ENCODE measurements around the gene MASP1. TPM values are rescaled to one million over a fixed set of nuclear protein-coding genes. Genes with fewer than 3 reads are reported as not detected.

MASP1 gene
- total and polyA plus RNA-seq, 4 donors = 0.88 to 6.0 (median 3.2) TPM

GRCh38 chr3:187277129-187277462, 14.4 kb downstream of the MASP1 start:
- H3K4me3 ChIP-seq (ENCODE audit: low read length in 2 of 2) = no peak overlapping the region
- H3K9me3 ChIP-seq (ENCODE audit: control insufficient read depth, low read length) = no peaks in the 10 kb centered on the region
- ATAC-seq (ENCODE audit: low FRiP score) (no peak), DNase-seq (no peak)
- intact Hi-C loops (cut with DNase I) = no loop called here
- H3K27me3 ChIP-seq (ENCODE audit: control insufficient read depth in 1 of 2, insufficient read depth in 2 of 2, low read length in 1 of 2) = no peaks in the 10 kb centered on the region
- no peak overlapping the region for H3K27ac ChIP-seq (ENCODE audit: low read depth in 1 of 2, low read length in 2 of 2)
- H3K4me1 ChIP-seq (ENCODE audit: control insufficient read depth in 1 of 2, insufficient read depth in 2 of 2, low read length in 2 of 2) = no peaks in the 10 kb centered on the region
- whole genome bisulfite sequencing, 2 donors = 75 to 91% methylated on average over 1 of the region's 1 CpG
- H3K36me3 ChIP-seq (ENCODE audit: control insufficient read depth in 1 of 2, insufficient read depth in 2 of 2, low read length in 1 of 2) = no peaks in the 10 kb centered on the region

GRCh38 chr3:187276397-187277128, 15.0 kb downstream of the MASP1 start:
- WGBS, 2 donors = 84 to 90% methylated on average over 7 of the region's 7 CpGs
- intact Hi-C loops (cut with DNase I) = no loop called here
- no peak for ATAC-seq (ENCODE audit: low FRiP score)

DNA sequence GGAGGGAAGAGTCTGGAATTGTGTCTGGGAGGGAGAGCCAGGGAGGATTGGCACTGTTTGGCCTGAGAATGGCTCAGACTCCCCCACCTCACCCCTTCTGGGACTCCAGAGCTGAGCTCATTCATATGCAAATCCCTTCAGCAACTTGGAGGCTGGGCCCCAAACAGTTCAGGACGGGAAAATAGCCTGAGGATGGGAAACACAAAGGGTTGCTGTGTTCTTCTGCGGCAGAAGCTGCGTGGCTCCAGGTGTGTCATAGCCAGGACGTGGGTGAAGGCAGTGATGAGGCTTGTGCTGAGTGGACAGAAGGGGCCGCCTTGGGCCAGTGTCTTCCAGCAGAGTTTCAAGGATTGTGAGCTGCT, 16.6 kb downstream of the MASP1 start:
- ATAC-seq (ENCODE audit: low FRiP score) (peak; percentile 37), DNase-seq (no peak)
- Histone ChIP-seq H3K27ac (ENCODE audit: low read depth in 1 of 2, low read length in 2 of 2) (no peak overlapping the region), H3K4me3 (ENCODE audit: low read length in 2 of 2) (no peak overlapping the region), H3K27me3 (ENCODE audit: control insufficient read depth in 1 of 2, insufficient read depth in 2 of 2, low read length in 1 of 2) (no peaks in the 10 kb centered on the region), H3K36me3 (ENCODE audit: control insufficient read depth in 1 of 2, insufficient read depth in 2 of 2, low read length in 1 of 2) (no peaks in the 10 kb centered on the region), H3K4me1 (ENCODE audit: control insufficient read depth in 1 of 2, insufficient read depth in 2 of 2, low read length in 2 of 2) (no peaks in the 10 kb centered on the region), H3K9me3 (ENCODE audit: control insufficient read depth, low read length) (no peaks in the 10 kb centered on the region)
- intact Hi-C loops (cut with DNase I) = no loop called here
- WGBS, 2 donors = 64 to 67% methylated on average over 5 of the region's 5 CpGs

More at GRCh38 chr3:187276397-187277128, 15.0 kb downstream of the MASP1 start:
- H3K9me3 ChIP-seq (ENCODE audit: control insufficient read depth, low read length) = no peaks in the 10 kb centered on the region
- no peak overlapping the region for H3K4me3 ChIP-seq (ENCODE audit: low read length in 2 of 2)
- no peaks in the 10 kb centered on the region for H3K36me3 ChIP-seq (ENCODE audit: control insufficient read depth in 1 of 2, insufficient read depth in 2 of 2, low read length in 1 of 2)
- no peak overlapping the region for H3K27ac ChIP-seq (ENCODE audit: low read depth in 1 of 2, low read length in 2 of 2)
- H3K4me1 ChIP-seq (ENCODE audit: control insufficient read depth in 1 of 2, insufficient read depth in 2 of 2, low read length in 2 of 2) = no peaks in the 10 kb centered on the region
- H3K27me3 ChIP-seq (ENCODE audit: control insufficient read depth in 1 of 2, insufficient read depth in 2 of 2, low read length in 1 of 2) = no peaks in the 10 kb centered on the region
- DNase-seq = no peak

GRCh38 chr3:187274315-187274976, 17.1 kb downstream of the MASP1 start:
- Histone ChIP-seq H3K27me3 (ENCODE audit: control insufficient read depth in 1 of 2, insufficient read depth in 2 of 2, low read length in 1 of 2) (no peaks in the 10 kb centered on the region), H3K4me3 (ENCODE audit: low read length in 2 of 2) (no peak overlapping the region), H3K36me3 (ENCODE audit: control insufficient read depth in 1 of 2, insufficient read depth in 2 of 2, low read length in 1 of 2) (no peaks in the 10 kb centered on the region), H3K27ac (ENCODE audit: low read depth in 1 of 2, low read length in 2 of 2) (no peak overlapping the region), H3K4me1 (ENCODE audit: control insufficient read depth in 1 of 2, insufficient read depth in 2 of 2, low read length in 2 of 2) (no peaks in the 10 kb centered on the region), H3K9me3 (ENCODE audit: control insufficient read depth, low read length) (peaks cover under 1% of the 10 kb centered on the region)
- DNase-seq (no peak), ATAC-seq (ENCODE audit: low FRiP score) (no peak)
- WGBS, 2 donors = 78 to 82% methylated on average over 6 of the region's 6 CpGs
- intact Hi-C loops (cut with DNase I) = no loop called here

DNA sequence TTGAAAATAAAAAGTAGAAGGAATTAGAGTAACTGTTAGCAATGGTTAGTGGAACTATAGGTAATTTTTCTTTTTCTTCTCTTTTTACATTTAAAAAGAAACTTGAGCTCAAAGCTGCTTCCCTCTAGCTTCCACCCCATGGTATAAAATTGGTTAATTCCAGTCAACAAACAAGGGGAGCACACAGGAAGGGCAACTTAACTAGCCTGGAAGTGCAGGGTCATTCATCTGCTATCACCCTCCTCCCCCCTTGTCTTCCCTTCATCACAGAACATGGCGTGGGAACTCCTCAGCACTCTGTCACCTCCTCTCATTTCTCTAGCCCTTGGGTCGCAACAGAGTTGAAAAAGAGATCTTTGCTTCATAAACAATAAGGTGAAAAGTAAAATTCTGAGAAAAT, 20.0 kb downstream of the MASP1 start:
- Histone ChIP-seq H3K27ac (ENCODE audit: low read depth in 1 of 2, low read length in 2 of 2) (no peak overlapping the region), H3K36me3 (ENCODE audit: control insufficient read depth in 1 of 2, insufficient read depth in 2 of 2, low read length in 1 of 2) (no peaks in the 10 kb centered on the region), H3K27me3 (ENCODE audit: control insufficient read depth in 1 of 2, insufficient read depth in 2 of 2, low read length in 1 of 2) (no peaks in the 10 kb centered on the region), H3K9me3 (ENCODE audit: control insufficient read depth, low read length) (peaks cover 2% of the 10 kb centered on the region), H3K4me1 (ENCODE audit: control insufficient read depth in 1 of 2, insufficient read depth in 2 of 2, low read length in 2 of 2) (peaks cover 0 to 2% of the 10 kb centered on the region in 2 donors), H3K4me3 (ENCODE audit: low read length in 2 of 2) (no peak overlapping the region)
- WGBS, 2 donors = 81 to 82% methylated on average over 2 of the region's 2 CpGs
- ATAC-seq (ENCODE audit: low FRiP score) (no peak), DNase-seq (no peak)
- intact Hi-C loops (cut with DNase I) = no loop called here

GRCh38 chr3:187269486-187269885, 22.1 kb downstream of the MASP1 start:
- Histone ChIP-seq H3K27me3 (ENCODE audit: control insufficient read depth in 1 of 2, insufficient read depth in 2 of 2, low read length in 1 of 2) (no peaks in the 10 kb centered on the region), H3K4me1 (ENCODE audit: control insufficient read depth in 1 of 2, insufficient read depth in 2 of 2, low read length in 2 of 2) (peaks cover 2 to 3% of the 10 kb centered on the region in 2 donors), H3K27ac (ENCODE audit: low read depth in 1 of 2, low read length in 2 of 2) (no peak overlapping the region), H3K9me3 (ENCODE audit: control insufficient read depth, low read length) (peaks cover 2% of the 10 kb centered on the region), H3K36me3 (ENCODE audit: control insufficient read depth in 1 of 2, insufficient read depth in 2 of 2, low read length in 1 of 2) (no peaks in the 10 kb centered on the region), H3K4me3 (ENCODE audit: low read length in 2 of 2) (no peak overlapping the region)
- DNase-seq (no peak), ATAC-seq (ENCODE audit: low FRiP score) (no peak)
- intact Hi-C loops (cut with DNase I) = no loop called here

GRCh38 chr3:187267306-187267705, 24.2 kb downstream of the MASP1 start:
- peaks cover 2% of the 10 kb centered on the region for H3K9me3 ChIP-seq (ENCODE audit: control insufficient read depth, low read length)
- no peaks in the 10 kb centered on the region for H3K36me3 ChIP-seq (ENCODE audit: control insufficient read depth in 1 of 2, insufficient read depth in 2 of 2, low read length in 1 of 2)
- no peak overlapping the region for H3K4me3 ChIP-seq (ENCODE audit: low read length in 2 of 2)
- H3K27ac ChIP-seq (ENCODE audit: low read depth in 1 of 2, low read length in 2 of 2) = no peak overlapping the region
- intact Hi-C loops (cut with DNase I) = no loop called here
- WGBS, 2 donors = 86 to 87% methylated on average over 3 of the region's 3 CpGs
- ATAC-seq (ENCODE audit: low FRiP score) = no peak
- H3K27me3 ChIP-seq (ENCODE audit: control insufficient read depth in 1 of 2, insufficient read depth in 2 of 2, low read length in 1 of 2) = no peaks in the 10 kb centered on the region
- H3K4me1 ChIP-seq (ENCODE audit: control insufficient read depth in 1 of 2, insufficient read depth in 2 of 2, low read length in 2 of 2) = peaks cover 2 to 3% of the 10 kb centered on the region in 2 donors
- no peak for DNase-seq

GRCh38 chr3:187266691-187267090, 24.8 kb downstream of the MASP1 start:
- intact Hi-C loops (cut with DNase I) = no loop called here
- WGBS, 2 donors = 99 to 100% methylated on average over 1 of the region's 1 CpG
- peaks cover 2 to 3% of the 10 kb centered on the region in 2 donors for H3K4me1 ChIP-seq (ENCODE audit: control insufficient read depth in 1 of 2, insufficient read depth in 2 of 2, low read length in 2 of 2)
- H3K36me3 ChIP-seq (ENCODE audit: control insufficient read depth in 1 of 2, insufficient read depth in 2 of 2, low read length in 1 of 2) = no peaks in the 10 kb centered on the region
- peaks cover 2% of the 10 kb centered on the region for H3K9me3 ChIP-seq (ENCODE audit: control insufficient read depth, low read length)
- H3K27ac ChIP-seq (ENCODE audit: low read depth in 1 of 2, low read length in 2 of 2) = no peak overlapping the region
- no peak for ATAC-seq (ENCODE audit: low FRiP score)
- no peak overlapping the region for H3K4me3 ChIP-seq (ENCODE audit: low read length in 2 of 2)
- no peak for DNase-seq
- no peaks in the 10 kb centered on the region for H3K27me3 ChIP-seq (ENCODE audit: control insufficient read depth in 1 of 2, insufficient read depth in 2 of 2, low read length in 1 of 2)

DNA sequence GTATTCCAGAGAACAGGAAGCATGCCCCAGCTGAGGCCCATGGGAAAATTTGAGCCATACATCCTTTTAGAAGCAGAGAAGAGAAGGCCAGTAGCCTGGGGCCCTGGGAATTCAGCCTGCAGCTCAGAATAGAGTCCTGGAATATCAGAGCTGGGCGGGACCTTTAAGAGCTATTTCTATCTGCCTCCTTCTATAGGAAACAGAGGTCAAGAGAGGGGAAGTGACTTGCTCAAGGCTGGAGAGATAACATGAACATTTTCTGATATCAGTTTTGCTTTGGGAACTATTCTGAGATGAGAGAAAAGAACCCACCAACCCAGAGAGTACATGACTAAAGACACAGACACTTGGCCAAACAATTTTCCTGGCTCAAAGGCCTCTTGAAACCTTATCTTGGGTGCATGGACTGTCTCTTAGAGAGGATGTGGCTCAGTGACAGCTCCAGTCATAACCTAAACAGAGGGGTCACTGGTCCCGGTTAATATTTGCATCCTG, 26.0 kb downstream of the MASP1 start:
- ATAC-seq (ENCODE audit: low FRiP score) (peak; percentile 3), DNase-seq (no peak)
- WGBS, 2 donors = 32 to 40% methylated on average over 2 of the region's 2 CpGs
- Histone ChIP-seq H3K9me3 (ENCODE audit: control insufficient read depth, low read length) (peaks cover 2% of the 10 kb centered on the region), H3K27ac (ENCODE audit: low read depth in 1 of 2, low read length in 2 of 2) (no peak overlapping the region), H3K36me3 (ENCODE audit: control insufficient read depth in 1 of 2, insufficient read depth in 2 of 2, low read length in 1 of 2) (no peaks in the 10 kb centered on the region), H3K4me3 (ENCODE audit: low read length in 2 of 2) (no peak overlapping the region), H3K27me3 (ENCODE audit: control insufficient read depth in 1 of 2, insufficient read depth in 2 of 2, low read length in 1 of 2) (no peaks in the 10 kb centered on the region), H3K4me1 (ENCODE audit: control insufficient read depth in 1 of 2, insufficient read depth in 2 of 2, low read length in 2 of 2) (peaks cover 2 to 3% of the 10 kb centered on the region in 2 donors)
- intact Hi-C loops (cut with DNase I) = no loop called here
